HUES48 (cell line): ENCODE results near the gene GP2.

ENCODE experiments used
- H3K27ac ChIP-seq: one replicate; pipeline ENCODE4 v1.7.0; 2013; ENCODE audit warnings: low read depth, low read length, inconsistent platforms
- H3K27me3 ChIP-seq: 2 replicates; pipeline ENCODE4 v1.6.1; 2013; ENCODE audit warnings: mild to moderate bottlenecking, low read length; ENCODE audit not compliant: control insufficient read depth, insufficient read depth
- H3K36me3 ChIP-seq: 2 replicates; pipeline ENCODE4 v1.6.1; 2013; ENCODE audit warnings: low read length; ENCODE audit not compliant: control insufficient read depth, insufficient read depth
- H3K4me1 ChIP-seq: 2 replicates; pipeline ENCODE4 v1.6.1; 2013; ENCODE audit warnings: mild to moderate bottlenecking, low read length; ENCODE audit not compliant: control insufficient read depth, insufficient read depth
- H3K4me3 ChIP-seq: 2 replicates; pipeline ENCODE4 v1.5.1; 2013; ENCODE audit warnings: mild to moderate bottlenecking, low read depth, low read length
- H3K9ac ChIP-seq: 2 replicates; pipeline ENCODE4 v1.6.1; 2013; ENCODE audit warnings: mild to moderate bottlenecking, low read depth, low read length, moderate library complexity
- H3K9me3 ChIP-seq: 2 replicates; pipeline ENCODE4 v1.6.1; 2013; ENCODE audit warnings: low read length; ENCODE audit not compliant: control insufficient read depth, insufficient read depth

GP2 gene

DNA sequence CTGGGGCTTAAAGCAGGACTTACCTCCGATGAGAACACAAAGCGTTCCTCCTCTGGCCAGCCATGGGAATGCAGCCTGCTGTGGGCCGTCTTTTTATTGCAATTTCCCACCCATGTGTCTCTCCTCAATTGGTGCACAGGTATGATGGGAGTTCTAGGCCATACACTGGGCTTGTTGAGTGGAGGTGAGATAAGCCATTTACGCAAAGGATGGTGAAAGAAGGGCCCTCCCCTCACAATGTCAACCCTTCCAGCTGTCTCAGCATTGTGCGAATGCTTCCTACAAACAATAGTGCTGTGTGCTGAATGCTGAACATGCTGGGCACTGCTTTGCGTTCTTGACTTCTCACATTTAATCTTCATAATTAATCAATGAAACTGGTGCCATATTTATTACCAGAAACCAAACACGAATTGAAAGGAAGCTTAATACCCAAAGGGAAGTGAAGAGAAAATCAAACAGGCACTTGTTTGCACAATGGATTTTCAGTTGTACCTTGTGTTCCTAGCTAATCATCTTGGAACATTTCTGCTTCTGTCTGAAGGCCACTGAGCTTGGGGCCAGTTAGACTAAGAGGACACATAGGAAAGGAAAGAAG, at the start of gene GP2:
Gene GP2, minus strand, starts transcription at position 70 of the 598 bp plus-strand sequence. CDS start 1,082 bp downstream, outside the sequence.
- H3K4me3 ChIP-seq: no peak within 1 kb of the TSS
- no peaks in the 10 kb centered on the region for H3K27me3 ChIP-seq
- no peak within 1 kb of the TSS for H3K27ac ChIP-seq
- no peaks in the 10 kb centered on the region for H3K4me1 ChIP-seq
- no peaks in the 10 kb centered on the region for H3K9me3 ChIP-seq
- no peaks in the 10 kb centered on the region for H3K36me3 ChIP-seq
- H3K9ac ChIP-seq: no peak within 1 kb of the TSS

- Histone ChIP-seq H3K27me3 (no peaks in the 10 kb centered on the region), H3K4me3 (no peak overlapping the region), H3K9me3 (no peaks in the 10 kb centered on the region), H3K27ac (no peak overlapping the region), H3K36me3 (no peaks in the 10 kb centered on the region), H3K4me1 (no peaks in the 10 kb centered on the region), H3K9ac (no peak overlapping the region)
Observed at GRCh38 chr16:20372701-20373100, 45.4 kb upstream of the GP2 start.

DNA sequence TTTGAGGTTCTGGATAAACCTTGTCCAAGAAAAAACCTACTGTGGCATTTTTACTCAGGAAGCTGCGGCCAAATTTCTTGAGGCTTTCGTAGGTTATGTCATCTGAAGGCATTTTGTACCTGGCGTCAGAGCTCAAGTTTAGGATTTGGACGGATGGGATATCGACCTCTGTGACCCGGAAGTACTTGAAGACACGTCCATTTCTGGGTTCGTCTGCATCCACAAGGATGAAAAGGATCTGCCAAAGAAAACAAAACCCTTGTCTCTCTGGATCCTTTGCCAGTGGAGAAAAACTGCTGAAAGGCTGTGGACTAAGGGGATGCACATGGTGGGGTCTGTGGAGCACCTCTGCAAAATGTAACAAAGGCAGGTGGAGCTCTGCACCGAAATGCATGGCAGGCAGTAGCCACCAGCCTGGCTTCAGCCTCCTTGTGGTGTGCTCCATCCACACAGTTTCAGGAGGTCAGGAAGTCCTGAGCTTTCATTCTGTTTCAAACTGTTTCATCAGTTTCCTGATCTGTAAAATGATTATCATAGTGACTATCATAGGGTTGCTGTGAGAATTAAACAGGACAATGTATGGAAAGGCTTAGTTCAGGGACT, 42.2 kb upstream of the GP2 start:
- Histone ChIP-seq H3K9ac (no peak overlapping the region), H3K36me3 (no peaks in the 10 kb centered on the region), H3K27me3 (no peaks in the 10 kb centered on the region), H3K27ac (no peak overlapping the region), H3K4me1 (no peaks in the 10 kb centered on the region), H3K9me3 (no peaks in the 10 kb centered on the region), H3K4me3 (no peak overlapping the region)

DNA sequence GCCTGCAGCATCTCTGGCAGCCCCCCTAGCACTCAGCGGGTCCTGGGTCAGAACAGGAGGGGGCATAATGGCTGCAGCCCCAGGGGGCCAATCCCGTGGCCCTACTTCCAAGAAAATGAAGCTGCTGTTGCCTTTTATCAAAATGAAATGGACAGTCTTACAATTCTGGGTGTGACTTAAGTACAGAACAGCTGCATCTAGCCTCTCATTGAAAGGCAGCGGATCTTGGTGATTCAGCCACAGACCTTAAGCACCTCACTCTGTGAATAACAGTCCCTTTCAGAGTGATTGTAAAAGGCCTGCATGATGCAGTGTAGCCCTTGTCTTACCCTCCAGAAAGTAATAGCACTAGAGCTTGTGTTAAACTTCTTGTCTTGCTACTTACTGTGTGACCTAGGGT, 36.7 kb upstream of the GP2 start:
- H3K9ac ChIP-seq: no peak overlapping the region
- no peaks in the 10 kb centered on the region for H3K9me3 ChIP-seq
- no peak overlapping the region for H3K27ac ChIP-seq
- H3K4me1 ChIP-seq: no peaks in the 10 kb centered on the region
- no peaks in the 10 kb centered on the region for H3K27me3 ChIP-seq
- no peak overlapping the region for H3K4me3 ChIP-seq
- no peaks in the 10 kb centered on the region for H3K36me3 ChIP-seq

DNA sequence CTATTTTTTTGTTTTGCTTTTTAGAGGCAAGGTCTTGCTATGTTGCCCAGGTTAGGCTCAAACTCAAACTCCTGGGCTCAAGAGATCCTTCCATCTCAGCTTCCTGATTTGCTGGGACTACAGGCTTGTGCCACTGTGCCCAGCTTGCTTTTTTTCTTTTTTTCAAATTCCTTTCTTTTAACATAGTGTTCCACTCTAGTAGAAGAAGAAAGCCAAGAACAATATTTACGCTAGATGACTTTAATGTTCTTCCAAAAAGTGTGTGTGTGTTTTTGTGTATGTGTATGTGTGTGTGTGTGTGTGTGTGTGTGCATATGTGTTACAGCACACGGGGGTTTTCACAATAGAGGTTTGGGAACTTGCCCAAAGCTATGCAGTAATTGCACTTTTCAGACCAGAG, 35.9 kb upstream of the GP2 start:
- Histone ChIP-seq H3K4me1 (no peaks in the 10 kb centered on the region), H3K27ac (no peak overlapping the region), H3K9me3 (no peaks in the 10 kb centered on the region), H3K4me3 (no peak overlapping the region), H3K36me3 (no peaks in the 10 kb centered on the region), H3K27me3 (no peaks in the 10 kb centered on the region), H3K9ac (no peak overlapping the region)

DNA sequence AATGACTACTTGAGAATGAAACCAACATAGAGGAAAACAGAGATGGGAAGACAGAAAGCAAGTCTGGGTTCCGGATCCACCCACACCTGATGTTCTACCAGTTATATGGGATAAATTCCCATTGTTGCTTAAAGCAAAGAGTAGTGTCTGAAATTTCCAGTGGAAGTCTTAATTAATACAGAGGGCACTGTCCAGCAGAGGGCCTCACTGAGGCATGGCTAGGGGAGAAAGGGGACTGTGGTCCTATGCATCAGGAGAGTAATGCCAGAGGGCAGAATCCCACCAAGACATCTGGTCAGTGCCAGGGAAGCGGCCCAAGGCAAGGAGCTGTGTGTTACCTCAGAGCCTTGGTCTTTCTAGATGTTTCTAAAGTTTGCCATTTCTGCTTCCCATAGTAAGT, 32.7 kb upstream of the GP2 start:
- H3K4me1 ChIP-seq: no peaks in the 10 kb centered on the region
- H3K4me3 ChIP-seq: no peak overlapping the region
- H3K27me3 ChIP-seq: no peaks in the 10 kb centered on the region
- no peaks in the 10 kb centered on the region for H3K36me3 ChIP-seq
- H3K9ac ChIP-seq: no peak overlapping the region
- H3K27ac ChIP-seq: no peak overlapping the region
- no peaks in the 10 kb centered on the region for H3K9me3 ChIP-seq

DNA sequence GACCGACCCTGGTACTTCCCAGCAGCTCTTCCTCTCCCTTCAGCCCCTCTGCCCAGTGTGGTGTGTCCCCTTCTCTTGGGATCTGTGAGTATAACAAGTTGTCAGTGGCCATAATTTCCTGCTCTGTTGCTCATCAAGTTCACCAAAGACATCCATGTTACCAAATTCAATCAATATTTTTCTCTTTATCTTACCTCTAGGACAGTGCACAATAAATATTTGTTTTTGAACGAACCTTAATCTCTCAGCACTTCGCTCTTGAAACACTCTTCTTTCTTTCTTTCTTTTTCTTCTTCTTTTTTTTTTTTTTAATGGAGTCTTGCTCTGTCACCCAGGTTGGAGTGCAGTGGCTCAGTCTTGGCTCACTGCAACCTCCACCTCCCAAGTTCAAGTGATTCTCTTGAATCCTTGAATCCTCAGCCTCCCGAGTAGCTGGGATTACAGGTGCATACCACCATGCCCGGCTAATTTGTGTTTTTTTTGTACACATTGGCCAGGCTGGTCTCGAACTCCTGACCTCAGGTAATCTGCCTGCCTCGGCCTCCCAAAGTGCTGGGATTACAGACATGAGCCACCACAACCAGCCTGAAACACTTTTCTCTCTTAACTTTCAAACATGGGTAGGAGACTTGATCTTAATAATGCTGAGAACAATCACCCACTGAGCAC, 27.9 kb upstream of the GP2 start:
- H3K27me3 ChIP-seq: no peaks in the 10 kb centered on the region
- H3K4me3 ChIP-seq: no peak overlapping the region
- no peaks in the 10 kb centered on the region for H3K36me3 ChIP-seq
- no peak overlapping the region for H3K27ac ChIP-seq
- no peak overlapping the region for H3K9ac ChIP-seq
- no peaks in the 10 kb centered on the region; the same call in 1 of the 2 replicates for H3K4me1 ChIP-seq
- H3K9me3 ChIP-seq: no peaks in the 10 kb centered on the region

- H3K4me3 ChIP-seq: no peak overlapping the region
- no peaks in the 10 kb centered on the region for H3K27me3 ChIP-seq
- no peaks in the 10 kb centered on the region; the same call in 1 of the 2 replicates for H3K4me1 ChIP-seq
Observed at GRCh38 chr16:20353379-20353778, 26.1 kb upstream of the GP2 start.

GRCh38 chr16:20352615-20353014, 25.3 kb upstream of the GP2 start, which contains the start of gene UMOD:
Gene UMOD, minus strand, starts transcription at chr16:20352715. Its CDS starts 1,978 bp downstream, at chr16:20350737.
- Histone ChIP-seq H3K36me3 (no peaks in the 10 kb centered on the region), H3K9me3 (no peaks in the 10 kb centered on the region), H3K4me3 (no peak within 1 kb of the TSS), H3K27me3 (no peaks in the 10 kb centered on the region), H3K4me1 (no peaks in the 10 kb centered on the region; the same call in 1 of the 2 replicates), H3K27ac (no peak within 1 kb of the TSS), H3K9ac (no peak within 1 kb of the TSS)

More at GRCh38 chr16:20353379-20353778, 26.1 kb upstream of the GP2 start:
- no peaks in the 10 kb centered on the region for H3K9me3 ChIP-seq
- H3K9ac ChIP-seq: no peak overlapping the region
- no peaks in the 10 kb centered on the region for H3K36me3 ChIP-seq
- no peak overlapping the region for H3K27ac ChIP-seq

- Histone ChIP-seq H3K36me3 (no peaks in the 10 kb centered on the region), H3K9me3 (no peaks in the 10 kb centered on the region), H3K9ac (no peak overlapping the region), H3K27ac (no peak overlapping the region), H3K27me3 (no peaks in the 10 kb centered on the region), H3K4me3 (no peak overlapping the region), H3K4me1 (no peaks in the 10 kb centered on the region; the same call in 1 of the 2 replicates)
Observed at GRCh38 chr16:20349615-20350014, 22.3 kb upstream of the GP2 start.
